ENCODE results near the gene XRCC4. TPM values are rescaled to one million over a fixed set of nuclear protein-coding genes. Genes with fewer than 3 reads are reported as not detected.

The XRCC4 gene
- polyA plus RNA-seq, 4 donors, result 9.1 to 12.4 (median 10.8) TPM

GRCh38 chr5:83115816-83116215 lies 38.5 kb downstream of the XRCC4 start:
- peaks cover 0 to 21% of the 10 kb centered on the region in 2 donors for H3K9me3 ChIP-seq (ENCODE audit: control insufficient read depth in 2 of 2, insufficient read depth in 1 of 2, low read depth in 1 of 2, low read length in 1 of 2)
- no peak overlapping the region for H3K4me3 ChIP-seq (ENCODE audit: low read depth in 1 of 3, low read length in 3 of 3)
- DNase-seq (no peak), FAIRE-seq (no peak)
- H3K27ac ChIP-seq (ENCODE audit: low read depth in 1 of 3, low read length in 2 of 3), result no peak overlapping the region
- H3K36me3 ChIP-seq (ENCODE audit: control insufficient read depth in 3 of 3, insufficient read depth in 2 of 3, low read depth in 1 of 3, low read length in 3 of 3), result peaks cover 0 to 3% (median 0%) of the 10 kb centered on the region in 3 donors
- 85 to 92% (median 86%) methylated on average over 1 of the region's 1 CpG for WGBS, 3 donors
- no peaks in the 10 kb centered on the region for H3K27me3 ChIP-seq (ENCODE audit: control insufficient read depth in 3 of 3, insufficient read depth in 3 of 3, low read length in 3 of 3)
- no peaks in the 10 kb centered on the region for H3K4me1 ChIP-seq (ENCODE audit: control insufficient read depth in 3 of 3, insufficient read depth in 2 of 3, low read depth in 1 of 3, low read length in 2 of 3)

- no peak overlapping the region for H3K27ac ChIP-seq (ENCODE audit: low read depth in 1 of 3, low read length in 2 of 3)
- no peaks in the 10 kb centered on the region for H3K4me1 ChIP-seq (ENCODE audit: control insufficient read depth in 3 of 3, insufficient read depth in 2 of 3, low read depth in 1 of 3, low read length in 2 of 3)
Observed at GRCh38 chr5:83118471-83118870, 41.1 kb downstream of the XRCC4 start.

GRCh38 chr5:83118976-83119375 lies 41.6 kb downstream of the XRCC4 start:
- 91 to 100% (median 92%) methylated on average over 1 of the region's 1 CpG for WGBS, 3 donors
- FAIRE-seq, result no peak
- H3K9me3 ChIP-seq (ENCODE audit: control insufficient read depth in 2 of 2, insufficient read depth in 1 of 2, low read depth in 1 of 2, low read length in 1 of 2), result peaks cover 0 to 8% of the 10 kb centered on the region in 2 donors

More at GRCh38 chr5:83118471-83118870, 41.1 kb downstream of the XRCC4 start:
- no peak overlapping the region for H3K4me3 ChIP-seq (ENCODE audit: low read depth in 1 of 3, low read length in 3 of 3)
- peaks cover 0 to 3% (median 0%) of the 10 kb centered on the region in 3 donors for H3K36me3 ChIP-seq (ENCODE audit: control insufficient read depth in 3 of 3, insufficient read depth in 2 of 3, low read depth in 1 of 3, low read length in 3 of 3)
- H3K27me3 ChIP-seq (ENCODE audit: control insufficient read depth in 3 of 3, insufficient read depth in 3 of 3, low read length in 3 of 3), result no peaks in the 10 kb centered on the region
- no peak for DNase-seq
- peaks cover 0 to 13% of the 10 kb centered on the region in 2 donors for H3K9me3 ChIP-seq (ENCODE audit: control insufficient read depth in 2 of 2, insufficient read depth in 1 of 2, low read depth in 1 of 2, low read length in 1 of 2)
- 86 to 89% (median 88%) methylated on average over 1 of the region's 1 CpG for WGBS, 3 donors
- FAIRE-seq, result no peak

GRCh38 chr5:83124593-83124992 lies 47.2 kb downstream of the XRCC4 start:
- peaks cover 0 to 7% of the 10 kb centered on the region in 2 donors for H3K9me3 ChIP-seq (ENCODE audit: control insufficient read depth in 2 of 2, insufficient read depth in 1 of 2, low read depth in 1 of 2, low read length in 1 of 2)

More at GRCh38 chr5:83118976-83119375, 41.6 kb downstream of the XRCC4 start:
- H3K4me1 ChIP-seq (ENCODE audit: control insufficient read depth in 3 of 3, insufficient read depth in 2 of 3, low read depth in 1 of 3, low read length in 2 of 3), result no peaks in the 10 kb centered on the region
- H3K27me3 ChIP-seq (ENCODE audit: control insufficient read depth in 3 of 3, insufficient read depth in 3 of 3, low read length in 3 of 3), result no peaks in the 10 kb centered on the region
- DNase-seq, result no peak
- H3K36me3 ChIP-seq (ENCODE audit: control insufficient read depth in 3 of 3, insufficient read depth in 2 of 3, low read depth in 1 of 3, low read length in 3 of 3), result peaks cover 0 to under 1% (median 0%) of the 10 kb centered on the region in 3 donors
- H3K4me3 ChIP-seq (ENCODE audit: low read depth in 1 of 3, low read length in 3 of 3), result no peak overlapping the region
- no peak overlapping the region for H3K27ac ChIP-seq (ENCODE audit: low read depth in 1 of 3, low read length in 2 of 3)

GRCh38 chr5:83125560-83125959 lies 48.2 kb downstream of the XRCC4 start:
- peaks cover 0 to 7% of the 10 kb centered on the region in 2 donors for H3K9me3 ChIP-seq (ENCODE audit: control insufficient read depth in 2 of 2, insufficient read depth in 1 of 2, low read depth in 1 of 2, low read length in 1 of 2)
- WGBS, 3 donors, result 87 to 89% (median 88%) methylated on average over 7 of the region's 7 CpGs
- H3K36me3 ChIP-seq (ENCODE audit: control insufficient read depth in 3 of 3, insufficient read depth in 2 of 3, low read depth in 1 of 3, low read length in 3 of 3), result peaks cover 0 to 3% (median 2%) of the 10 kb centered on the region in 3 donors
- no peak overlapping the region for H3K27ac ChIP-seq (ENCODE audit: low read depth in 1 of 3, low read length in 2 of 3)
- H3K4me1 ChIP-seq (ENCODE audit: control insufficient read depth in 3 of 3, insufficient read depth in 2 of 3, low read depth in 1 of 3, low read length in 2 of 3), result no peaks in the 10 kb centered on the region
- FAIRE-seq, result no peak
- no peak for DNase-seq
- no peaks in the 10 kb centered on the region for H3K27me3 ChIP-seq (ENCODE audit: control insufficient read depth in 3 of 3, insufficient read depth in 3 of 3, low read length in 3 of 3)
- no peak overlapping the region for H3K4me3 ChIP-seq (ENCODE audit: low read depth in 1 of 3, low read length in 3 of 3)

More at GRCh38 chr5:83124593-83124992, 47.2 kb downstream of the XRCC4 start:
- Histone ChIP-seq H3K36me3 (ENCODE audit: control insufficient read depth in 3 of 3, insufficient read depth in 2 of 3, low read depth in 1 of 3, low read length in 3 of 3) (peaks cover 0 to 3% (median 2%) of the 10 kb centered on the region in 3 donors), H3K4me1 (ENCODE audit: control insufficient read depth in 3 of 3, insufficient read depth in 2 of 3, low read depth in 1 of 3, low read length in 2 of 3) (no peaks in the 10 kb centered on the region), H3K27me3 (ENCODE audit: control insufficient read depth in 3 of 3, insufficient read depth in 3 of 3, low read length in 3 of 3) (no peaks in the 10 kb centered on the region), H3K4me3 (ENCODE audit: low read depth in 1 of 3, low read length in 3 of 3) (no peak overlapping the region), H3K27ac (ENCODE audit: low read depth in 1 of 3, low read length in 2 of 3) (no peak overlapping the region)
- DNase-seq, result no peak
- 94 to 96% (median 96%) methylated on average over 1 of the region's 1 CpG for WGBS, 3 donors
- no peak for FAIRE-seq

- WGBS, 3 donors, result 69 to 73% (median 72%) methylated on average over 2 of the region's 2 CpGs
- H3K27ac ChIP-seq (ENCODE audit: low read depth in 1 of 3, low read length in 2 of 3), result no peak overlapping the region
- no peaks in the 10 kb centered on the region for H3K4me1 ChIP-seq (ENCODE audit: control insufficient read depth in 3 of 3, insufficient read depth in 2 of 3, low read depth in 1 of 3, low read length in 2 of 3)
- FAIRE-seq (no peak), DNase-seq (no peak)
- H3K4me3 ChIP-seq (ENCODE audit: low read depth in 1 of 3, low read length in 3 of 3), result no peak overlapping the region
- H3K9me3 ChIP-seq (ENCODE audit: control insufficient read depth in 2 of 2, insufficient read depth in 1 of 2, low read depth in 1 of 2, low read length in 1 of 2), result peaks cover 0 to 7% of the 10 kb centered on the region in 2 donors
- H3K27me3 ChIP-seq (ENCODE audit: control insufficient read depth in 3 of 3, insufficient read depth in 3 of 3, low read length in 3 of 3), result no peaks in the 10 kb centered on the region
- H3K36me3 ChIP-seq (ENCODE audit: control insufficient read depth in 3 of 3, insufficient read depth in 2 of 3, low read depth in 1 of 3, low read length in 3 of 3), result peaks cover 0 to 3% (median 2%) of the 10 kb centered on the region in 3 donors
Observed at GRCh38 chr5:83126501-83126900, 49.2 kb downstream of the XRCC4 start.

GRCh38 chr5:83133797-83134196 lies 56.5 kb downstream of the XRCC4 start:
- no peak overlapping the region for H3K27ac ChIP-seq (ENCODE audit: low read depth in 1 of 3, low read length in 2 of 3)
- WGBS, 3 donors, result 91 to 95% (median 95%) methylated on average over 18 of the region's 18 CpGs
- H3K27me3 ChIP-seq (ENCODE audit: control insufficient read depth in 3 of 3, insufficient read depth in 3 of 3, low read length in 3 of 3), result no peaks in the 10 kb centered on the region
- no peak for DNase-seq
- no peak for FAIRE-seq
- H3K4me3 ChIP-seq (ENCODE audit: low read depth in 1 of 3, low read length in 3 of 3), result no peak overlapping the region
- peaks cover 0 to 11% (median 2%) of the 10 kb centered on the region in 3 donors for H3K36me3 ChIP-seq (ENCODE audit: control insufficient read depth in 3 of 3, insufficient read depth in 2 of 3, low read depth in 1 of 3, low read length in 3 of 3)
- H3K4me1 ChIP-seq (ENCODE audit: control insufficient read depth in 3 of 3, insufficient read depth in 2 of 3, low read depth in 1 of 3, low read length in 2 of 3), result no peaks in the 10 kb centered on the region
- peaks cover 0 to 23% of the 10 kb centered on the region in 2 donors for H3K9me3 ChIP-seq (ENCODE audit: control insufficient read depth in 2 of 2, insufficient read depth in 1 of 2, low read depth in 1 of 2, low read length in 1 of 2)

GRCh38 chr5:83142526-83142925 lies 65.2 kb downstream of the XRCC4 start:
- H3K9me3 ChIP-seq (ENCODE audit: control insufficient read depth in 2 of 2, insufficient read depth in 1 of 2, low read depth in 1 of 2, low read length in 1 of 2), result no peaks in the 10 kb centered on the region
- H3K4me3 ChIP-seq (ENCODE audit: low read depth in 1 of 3, low read length in 3 of 3), result no peak overlapping the region
- FAIRE-seq (no peak), DNase-seq (no peak)
- H3K27me3 ChIP-seq (ENCODE audit: control insufficient read depth in 3 of 3, insufficient read depth in 3 of 3, low read length in 3 of 3), result no peaks in the 10 kb centered on the region
- 77 to 88% (median 86%) methylated on average over 2 of the region's 2 CpGs for WGBS, 3 donors
- H3K4me1 ChIP-seq (ENCODE audit: control insufficient read depth in 3 of 3, insufficient read depth in 2 of 3, low read depth in 1 of 3, low read length in 2 of 3), result no peaks in the 10 kb centered on the region
- no peak overlapping the region for H3K27ac ChIP-seq (ENCODE audit: low read depth in 1 of 3, low read length in 2 of 3)
- no peaks in the 10 kb centered on the region for H3K36me3 ChIP-seq (ENCODE audit: control insufficient read depth in 3 of 3, insufficient read depth in 2 of 3, low read depth in 1 of 3, low read length in 3 of 3)

GRCh38 chr5:83145241-83145640 lies 67.9 kb downstream of the XRCC4 start:
- H3K4me1 ChIP-seq (ENCODE audit: control insufficient read depth in 3 of 3, insufficient read depth in 2 of 3, low read depth in 1 of 3, low read length in 2 of 3), result no peaks in the 10 kb centered on the region
- no peaks in the 10 kb centered on the region for H3K36me3 ChIP-seq (ENCODE audit: control insufficient read depth in 3 of 3, insufficient read depth in 2 of 3, low read depth in 1 of 3, low read length in 3 of 3)
- DNase-seq (no peak), FAIRE-seq (no peak)
- H3K9me3 ChIP-seq (ENCODE audit: control insufficient read depth in 2 of 2, insufficient read depth in 1 of 2, low read depth in 1 of 2, low read length in 1 of 2), result no peaks in the 10 kb centered on the region
- no peak overlapping the region for H3K27ac ChIP-seq (ENCODE audit: low read depth in 1 of 3, low read length in 2 of 3)
- H3K27me3 ChIP-seq (ENCODE audit: control insufficient read depth in 3 of 3, insufficient read depth in 3 of 3, low read length in 3 of 3), result no peaks in the 10 kb centered on the region
- no peak overlapping the region for H3K4me3 ChIP-seq (ENCODE audit: low read depth in 1 of 3, low read length in 3 of 3)

Data from small intestine (tissue), 7 donors.